Lower leg skin (tissue), 4 donors: ENCODE measurements around the gene CEP112. TPM values are rescaled to one million over a fixed set of nuclear protein-coding genes. Genes with fewer than 3 reads are reported as not detected.

Source experiments
- DNase-seq, 2 donors: peaks; one replicate each; pipeline ENCODE4 v3.0.0-alpha.2; 2019; ENCODE audit warnings: low spot score in 2 of 2
- H3K4me3 ChIP-seq: fragments of 200-600 bp; sonication (generic); 2 replicates; pipeline ENCODE4 v1.5.1; 2017; ENCODE audit warnings: mild to moderate bottlenecking, low read depth; ENCODE audit not compliant: poor library complexity, severe bottlenecking
- CTCF ChIP-seq, 3 donors: fragments of 450-650 bp; IDR thresholded peaks; one replicate each; pipeline ENCODE4 v1.5.1; 2016; ENCODE audit warnings: antibody characterized with exemption in 3 of 3, mild to moderate bottlenecking in 3 of 3, moderate library complexity in 2 of 3
- POLR2A ChIP-seq, 2 donors: fragments of 450-650 bp; IDR thresholded peaks; one replicate each; pipeline ENCODE4 v1.6.1; 2016 to 2017; ENCODE audit warnings: antibody characterized with exemption in 2 of 2, mild to moderate bottlenecking in 1 of 2, moderate library complexity in 1 of 2
- WGBS, 2 donors: methylation state at CpG; one replicate each; pipeline ENCODE4 v1.1.5; 2018; 5-methylcytosine and 5-hydroxymethylcytosine counted together
- intact Hi-C: fragments of 100-400 bp; cut with DNase I; formaldehyde crosslinking; loops from one replicate; pipeline ENCODE4 v1.15.0; 2023; ENCODE audit warnings: low total_unique reads
- total RNA-seq, 4 donors: library from RNA; depleted of rRNA; stranded (reverse); fragments of >200 nt; gene quantifications; one replicate each; pipeline ENCODE4 v1.1.0, GENCODE V29; 2016

Gene CEP112
- total RNA-seq, 4 donors from 2014 or later, result 1.6 to 7.6 (median 3.6) TPM

GRCh38 chr17:65604070-65604469 lies 587.9 kb downstream of the CEP112 start:
- intact Hi-C loops, result loop anchor here (5.0 kb wide), 1 partner anchor 163 kb away; no protein-coding TSS in a partner anchor
- no peak overlapping the region for H3K4me3 ChIP-seq
- no peak for DNase-seq
- WGBS, 2 donors, result 45 to 77% methylated on average over 4 of the region's 4 CpGs
- TF ChIP-seq POLR2A (IDR thresholded peaks at IDR 0.05) (no peak), CTCF (IDR thresholded peaks at IDR 0.05) (no peak)

GRCh38 chr17:65601881-65602280 lies 590.1 kb downstream of the CEP112 start:
- intact Hi-C loops, result loop anchor here (5.0 kb wide), 1 partner anchor 165 kb away; no protein-coding TSS in a partner anchor
- TF ChIP-seq CTCF (IDR thresholded peaks at IDR 0.05) (no peak), POLR2A (IDR thresholded peaks at IDR 0.05) (no peak)
- no peak for DNase-seq
- H3K4me3 ChIP-seq, result no peak overlapping the region
- 86 to 91% methylated on average over 2 of the region's 2 CpGs for WGBS, 2 donors

GRCh38 chr17:65601145-65601544 lies 590.8 kb downstream of the CEP112 start:
- H3K4me3 ChIP-seq, result no peak overlapping the region
- DNase-seq, result no peak
- intact Hi-C loops, result loop anchor here (5.0 kb wide), 1 partner anchor 166 kb away; no protein-coding TSS in a partner anchor
- TF ChIP-seq POLR2A (IDR thresholded peaks at IDR 0.05) (no peak), CTCF (IDR thresholded peaks at IDR 0.05) (no peak)
- WGBS, 2 donors, result 76 to 82% methylated on average over 1 of the region's 1 CpG

GRCh38 chr17:65600518-65600917 lies 591.4 kb downstream of the CEP112 start:
- no peak for DNase-seq
- intact Hi-C loops, result loop anchor here (5.0 kb wide), 1 partner anchor 167 kb away; no protein-coding TSS in a partner anchor
- 48 to 50% methylated on average over 1 of the region's 1 CpG for WGBS, 2 donors
- TF ChIP-seq CTCF (IDR thresholded peaks at IDR 0.05) (no peak), POLR2A (IDR thresholded peaks at IDR 0.05) (no peak)
- no peak overlapping the region for H3K4me3 ChIP-seq

- WGBS, 2 donors, result 70% methylated on average over 5 of the region's 5 CpGs
- intact Hi-C loops, result loop anchor here (5.0 kb wide), 1 partner anchor 168 kb away; no protein-coding TSS in a partner anchor
These were observed 592.3 kb downstream of the CEP112 start for GRCh38 chr17:65599650-65600049.

More at GRCh38 chr17:65599650-65600049, 592.3 kb downstream of the CEP112 start:
- DNase-seq, result no peak
- no peak overlapping the region for H3K4me3 ChIP-seq
- no peak for TF ChIP-seq POLR2A (IDR thresholded peaks at IDR 0.05)
- no peak for TF ChIP-seq CTCF (IDR thresholded peaks at IDR 0.05)
